Fibroblast of villous mesenchyme (primary cell): ENCODE data around the gene UBA3. TPM values are rescaled to one million over a fixed set of nuclear protein-coding genes. Genes with fewer than 3 reads are reported as not detected.

ENCODE experiments used
- DNase-seq: peaks from one replicate; pipeline ENCODE4 v3.0.0-alpha.2; 2010; ENCODE audit warnings: low read depth
- H3K4me3 ChIP-seq: 2 replicates; pipeline ENCODE4 v1.5.1; 2011; ENCODE audit warnings: low read depth, mild to moderate bottlenecking, low read length
- CTCF ChIP-seq: IDR thresholded peaks from 2 replicates; pipeline ENCODE4 v1.5.1; 2012; ENCODE audit warnings: low read depth, mild to moderate bottlenecking, low read length; ENCODE audit not compliant: insufficient read depth
- total RNA-seq: library from RNA; depleted of rRNA; stranded (reverse); fragments of >200 nt; gene quantifications from 2 replicates; pipeline ENCODE4 v1.2.3, GENCODE V29; 2012

The UBA3 gene
- total RNA-seq, 1 donor, result 92.0 TPM

DNA sequence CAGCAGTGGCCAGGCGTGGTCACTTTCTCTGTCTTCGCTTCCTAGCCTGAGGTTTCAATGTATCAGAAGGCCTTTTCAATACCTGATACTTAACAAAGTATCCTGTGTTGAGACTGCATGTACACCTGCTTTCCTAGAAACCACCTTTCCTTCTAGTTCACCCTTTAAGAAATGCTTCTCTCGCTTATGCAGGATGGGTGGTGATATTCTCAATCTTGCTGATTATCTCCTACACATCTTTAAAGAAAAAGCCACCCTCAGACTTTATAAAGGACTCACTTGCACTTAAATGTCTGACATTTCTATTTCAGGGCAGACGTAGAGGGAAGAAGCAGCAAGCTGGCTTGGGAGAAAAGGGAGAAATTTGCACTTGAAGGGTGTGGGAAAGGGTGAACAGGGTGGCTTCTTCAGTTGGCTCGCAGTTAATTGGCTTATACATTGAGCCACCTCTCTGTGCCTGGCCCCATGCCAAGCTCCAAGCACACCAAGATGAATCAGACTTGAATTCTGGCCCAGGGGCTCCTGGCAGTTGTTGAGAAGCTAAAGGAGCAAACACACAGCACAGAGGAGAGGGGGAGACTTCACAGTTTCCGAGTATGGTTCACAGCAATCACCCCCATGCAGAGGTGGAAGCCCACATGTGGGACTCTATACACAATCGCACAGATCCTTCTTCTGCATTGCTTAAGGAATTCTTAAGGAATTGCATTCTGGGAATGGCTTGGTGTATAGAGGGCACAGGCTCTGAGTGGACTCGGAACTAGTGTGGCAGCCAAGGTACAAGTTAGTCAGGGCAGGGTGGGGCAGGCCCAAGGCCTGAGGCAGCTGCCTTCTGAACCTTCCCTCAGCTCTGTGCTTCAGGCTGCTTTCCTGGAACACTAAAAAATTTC is 5.9 kb upstream of the UBA3 start:
- H3K4me3 ChIP-seq, result peak overlapping the region; percentile 96
- no peak for TF ChIP-seq CTCF
- DNase-seq, result peak; percentile 91

DNA sequence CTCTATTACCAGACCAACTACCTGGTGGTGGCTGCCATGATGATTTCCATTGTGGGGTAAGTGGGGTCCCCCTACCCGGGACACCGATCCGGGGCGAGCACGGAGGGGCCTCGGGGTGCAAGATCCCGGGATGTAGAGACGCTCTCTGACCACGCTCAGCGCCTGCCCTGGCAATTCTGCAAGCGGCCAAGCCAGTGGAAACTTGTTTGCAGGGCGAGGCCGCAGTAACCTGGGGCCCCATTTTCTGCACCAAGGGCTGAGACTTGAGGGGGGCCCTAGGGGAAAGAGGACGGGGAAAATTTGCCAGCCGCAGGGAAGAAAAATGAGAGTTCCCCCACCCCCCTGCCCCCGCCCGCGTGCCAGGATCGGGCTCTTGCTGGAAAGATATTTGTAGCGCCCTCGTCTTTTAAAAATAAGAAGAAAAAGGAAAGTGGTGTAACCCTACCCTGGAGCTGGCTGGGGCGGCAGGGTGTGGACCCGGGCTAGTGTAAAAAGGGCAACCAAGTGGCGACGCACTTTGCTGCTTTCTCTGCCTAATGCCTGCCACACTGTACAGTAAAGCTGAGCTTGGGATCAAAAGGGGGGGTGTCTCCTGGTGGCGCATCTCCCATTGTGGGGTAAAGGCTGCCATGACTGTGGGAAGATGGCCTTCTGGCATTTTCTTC is 5.1 kb upstream of the UBA3 start:
- peak overlapping the region; percentile 96 for H3K4me3 ChIP-seq
- no peak for TF ChIP-seq CTCF
- peak; percentile 40 for DNase-seq

DNA sequence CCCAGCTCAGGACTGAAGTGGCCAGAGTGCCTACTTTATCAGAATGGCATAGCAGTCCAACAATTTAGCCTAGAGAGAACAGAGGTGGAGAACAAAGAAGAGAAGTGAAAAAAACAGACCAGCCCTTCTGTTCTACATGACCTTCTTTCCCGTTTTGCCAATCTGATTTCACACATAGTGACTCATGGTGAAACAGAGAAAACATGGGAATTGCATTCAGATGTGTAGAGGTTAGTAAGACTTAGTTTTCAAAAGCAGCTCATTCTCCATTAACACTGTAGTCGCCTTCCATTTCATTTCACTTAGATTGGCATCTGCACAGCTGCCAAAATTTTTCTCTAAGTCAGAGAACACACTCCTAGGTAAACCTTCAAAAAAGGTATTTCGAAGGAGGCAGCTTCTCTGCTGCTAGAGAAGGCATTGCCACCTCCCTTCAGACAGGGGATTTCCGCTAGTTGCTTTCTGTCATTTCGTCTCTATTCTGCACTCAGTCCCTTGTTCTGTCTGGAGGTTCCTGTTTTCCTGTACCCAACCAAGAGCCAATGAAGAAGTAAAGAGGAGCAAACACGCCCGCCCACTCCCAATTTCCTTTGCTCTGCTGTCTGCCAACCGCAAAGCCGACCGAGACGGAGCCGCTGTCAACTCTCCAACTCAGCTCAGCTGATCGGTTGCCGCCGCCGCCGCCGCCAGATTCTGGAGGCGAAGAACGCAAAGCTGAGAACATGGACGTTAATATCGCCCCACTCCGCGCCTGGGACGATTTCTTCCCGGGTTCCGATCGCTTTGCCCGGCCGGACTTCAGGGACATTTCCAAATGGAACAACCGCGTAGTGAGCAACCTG is 4.4 kb upstream of the UBA3 start, which contains the start of gene ARL6IP5:
Gene ARL6IP5, plus strand, starts transcription at position 612 of the 842 bp plus-strand sequence. Its CDS starts 111 bp downstream, at position 723.
- no peak for TF ChIP-seq CTCF
- peak within 1 kb of the TSS; percentile 96 for H3K4me3 ChIP-seq
- peak; percentile 94 for DNase-seq

DNA sequence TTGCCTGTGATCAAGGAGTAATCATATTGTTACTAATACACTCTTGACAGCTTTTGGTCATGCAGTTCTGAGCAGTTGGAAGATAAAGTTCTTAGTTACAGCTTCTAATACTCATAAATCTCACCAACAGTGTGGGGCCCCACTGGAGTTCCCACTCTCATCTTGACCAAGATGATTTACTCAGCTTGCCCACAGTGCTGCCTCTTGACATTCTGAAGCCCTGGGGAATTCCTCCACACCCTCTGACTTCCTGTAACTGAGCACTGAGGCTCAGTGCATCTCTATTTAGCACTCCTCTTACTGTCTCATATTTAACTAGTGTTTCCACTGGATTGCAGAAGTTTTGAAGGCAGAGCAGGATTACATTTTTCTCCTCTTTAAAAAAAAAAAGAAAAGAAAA is 2.6 kb upstream of the UBA3 start:
- peak; percentile 85 for DNase-seq
- H3K4me3 ChIP-seq, result no peak overlapping the region
- no peak for TF ChIP-seq CTCF

DNA sequence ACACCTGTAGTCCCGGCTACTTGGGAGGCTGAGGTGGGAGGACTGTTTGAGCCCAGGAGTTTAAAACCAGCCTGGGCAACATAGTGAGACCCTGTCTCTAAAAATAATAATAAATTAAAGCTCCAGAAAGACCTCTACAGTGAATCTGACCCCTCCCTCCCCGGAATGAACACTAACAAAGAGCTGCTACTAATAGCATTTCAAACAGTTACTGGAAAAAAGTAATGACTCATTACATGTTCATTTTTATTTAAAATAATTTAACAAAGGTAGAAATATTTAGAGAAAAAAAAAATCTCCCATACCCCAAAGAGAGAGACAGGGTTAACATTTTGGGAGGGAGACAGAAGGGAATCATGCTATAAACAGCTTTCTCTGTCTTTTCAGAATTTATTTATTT is 2.2 kb upstream of the UBA3 start:
- no peak for TF ChIP-seq CTCF
- H3K4me3 ChIP-seq, result no peak overlapping the region
- no peak for DNase-seq

GRCh38 chr3:69081583-69082262 is 1.6 kb upstream of the UBA3 start:
- no peak overlapping the region for H3K4me3 ChIP-seq
- no peak for DNase-seq
- no peak for TF ChIP-seq CTCF
